WTC11 (cell line): Measurements from ENCODE around the gene CEBPE. TPM values are rescaled to one million over a fixed set of nuclear protein-coding genes. Genes with fewer than 3 reads are reported as not detected.

Experiments
- ATAC-seq: fragments of 200-7000 bp; cut with Tn5 transposase; 2 replicates; pipeline ENCODE4 v1.10.0; 2021; ENCODE audit warnings: mild to moderate bottlenecking, moderate library complexity
- CTCF ChIA-PET: fragments of 300-600 bp; sonication (Branson Sonifier 250); formaldehyde crosslinking; loops from one replicate; lab custom pipeline; 2021; ENCODE audit warnings: antibody characterized with exemption; lab: Charles Lee
- POLR2A ChIA-PET: fragments of 350-600 bp; sonication (Branson Sonifier 250); formaldehyde crosslinking; loops from one replicate; lab custom pipeline; 2021; ENCODE audit warnings: antibody characterized with exemption; lab: Charles Lee
- DNase-seq: peaks from one replicate; pipeline ENCODE4 v3.0.0; 2021; ENCODE audit warnings: low spot score
- H3K27ac Mint-ChIP-seq: 2 replicates; pipeline ENCODE4 v1.8.0; 2021; ENCODE audit warnings: mixed read lengths
- H3K27me3 Mint-ChIP-seq: 2 replicates; pipeline ENCODE4 v1.8.0; 2021; ENCODE audit warnings: low read depth, mild to moderate bottlenecking, moderate library complexity, mixed read lengths
- H3K36me3 Mint-ChIP-seq: 2 replicates; pipeline ENCODE4 v1.8.0; 2021; ENCODE audit warnings: mixed read lengths
- H3K4me1 Mint-ChIP-seq: 2 replicates; pipeline ENCODE4 v1.8.0; 2022; ENCODE audit warnings: mixed read lengths
- H3K4me3 Mint-ChIP-seq: 2 replicates; pipeline ENCODE4 v1.8.0; 2021; ENCODE audit warnings: mild to moderate bottlenecking, moderate library complexity, mixed read lengths
- H3K9me3 Mint-ChIP-seq: 2 replicates; pipeline ENCODE4 v1.8.0; 2021; ENCODE audit warnings: mixed read lengths
- CTCF ChIP-seq: fragments of 200-600 bp; IDR thresholded peaks from 2 replicates; pipeline ENCODE4 v1.8.0; 2022; ENCODE audit warnings: antibody characterized with exemption
- E2F4 ChIP-seq: sonication (generic); formaldehyde crosslinking; IDR thresholded peaks from 2 replicates; pipeline ENCODE4 v1.8.1; 2022; ENCODE audit warnings: low read depth, mild to moderate bottlenecking, moderate library complexity, missing genetic modification reagents, borderline replicate concordance
- E2F5 ChIP-seq: sonication (generic); formaldehyde crosslinking; IDR thresholded peaks from 2 replicates; pipeline ENCODE4 v1.8.1; 2022; ENCODE audit warnings: mild to moderate bottlenecking, moderate library complexity, missing genetic modification reagents
- ERG ChIP-seq: fragments of 250-450 bp; sonication (Bioruptor Pico); IDR thresholded peaks from 2 replicates; pipeline ENCODE4 v1.8.0; 2021; ENCODE audit warnings: mild to moderate bottlenecking
- ESRRA ChIP-seq: sonication (generic); formaldehyde crosslinking; IDR thresholded peaks from 2 replicates; pipeline ENCODE4 v1.8.1; 2022; ENCODE audit warnings: mild to moderate bottlenecking, missing genetic modification reagents, borderline replicate concordance
- FOXJ3 ChIP-seq: sonication (generic); formaldehyde crosslinking; IDR thresholded peaks from 2 replicates; pipeline ENCODE4 v1.9.0; 2021; ENCODE audit warnings: missing genetic modification reagents, mild to moderate bottlenecking, borderline replicate concordance
- FOXK1 ChIP-seq: sonication (generic); formaldehyde crosslinking; IDR thresholded peaks from 2 replicates; pipeline ENCODE4 v1.8.0; 2022; ENCODE audit warnings: mild to moderate bottlenecking, moderate library complexity, missing genetic modification reagents
- GRHL2 ChIP-seq: fragments of 250-450 bp; sonication (Bioruptor Pico); IDR thresholded peaks from 2 replicates; pipeline ENCODE4 v1.8.0; 2022; ENCODE audit warnings: mild to moderate bottlenecking, moderate library complexity; ENCODE audit not compliant: insufficient replicate concordance, severe bottlenecking
- IRF2 ChIP-seq: sonication (generic); formaldehyde crosslinking; IDR thresholded peaks from 2 replicates; pipeline ENCODE4 v1.8.0; 2022; ENCODE audit warnings: low read depth, missing genetic modification reagents, borderline replicate concordance
- MYBL2 ChIP-seq: sonication (generic); formaldehyde crosslinking; IDR thresholded peaks from 2 replicates; pipeline ENCODE4 v1.8.1; 2023; ENCODE audit warnings: mild to moderate bottlenecking, moderate library complexity, missing genetic modification reagents
- NFE2L1 ChIP-seq: sonication (generic); formaldehyde crosslinking; IDR thresholded peaks from 2 replicates; pipeline ENCODE4 v1.8.1; 2023; ENCODE audit warnings: missing genetic modification reagents
- NFYB ChIP-seq: sonication (generic); formaldehyde crosslinking; conservative IDR thresholded peaks from 2 replicates; pipeline ENCODE4 v1.8.0; 2022; ENCODE audit warnings: low read depth, missing genetic modification reagents
- NR3C1 ChIP-seq: sonication (generic); formaldehyde crosslinking; conservative IDR thresholded peaks from 2 replicates; pipeline ENCODE4 v1.8.1; 2023; ENCODE audit warnings: low read depth, mild to moderate bottlenecking, missing genetic modification reagents
- RORB ChIP-seq: fragments of 250-450 bp; sonication (Bioruptor Pico); IDR thresholded peaks from 2 replicates; pipeline ENCODE4 v1.9.0; 2021; ENCODE audit warnings: mild to moderate bottlenecking
- SMAD4 ChIP-seq: sonication (generic); formaldehyde crosslinking; IDR thresholded peaks from 2 replicates; pipeline ENCODE4 v1.8.0; 2022; ENCODE audit warnings: mild to moderate bottlenecking, missing genetic modification reagents
- SOX15 ChIP-seq: fragments of 250-450 bp; sonication (Bioruptor Pico); IDR thresholded peaks from 2 replicates; pipeline ENCODE4 v1.9.0; 2021; ENCODE audit warnings: mild to moderate bottlenecking
- TP53 ChIP-seq: sonication (generic); formaldehyde crosslinking; IDR thresholded peaks from 2 replicates; pipeline ENCODE4 v1.8.1; 2023; ENCODE audit warnings: mild to moderate bottlenecking, missing genetic modification reagents
- ZNF121 ChIP-seq: sonication (generic); formaldehyde crosslinking; IDR thresholded peaks from 2 replicates; pipeline ENCODE4 v1.8.0; 2023; ENCODE audit warnings: missing genetic modification reagents
- ZNF263 ChIP-seq: sonication (generic); formaldehyde crosslinking; IDR thresholded peaks from 2 replicates; pipeline ENCODE4 v1.8.1; 2022; ENCODE audit warnings: low read depth, mild to moderate bottlenecking, moderate library complexity, missing genetic modification reagents
- ZNF281 ChIP-seq: sonication (generic); formaldehyde crosslinking; IDR thresholded peaks from 2 replicates; pipeline ENCODE4 v1.8.0; 2023; ENCODE audit warnings: mild to moderate bottlenecking, missing genetic modification reagents
- ZNF512 ChIP-seq: sonication (generic); formaldehyde crosslinking; IDR thresholded peaks from 2 replicates; pipeline ENCODE4 v1.8.1; 2022; ENCODE audit warnings: missing genetic modification reagents, borderline replicate concordance
- ZSCAN18 ChIP-seq: fragments of 250-450 bp; sonication (Bioruptor Pico); IDR thresholded peaks from 2 replicates; pipeline ENCODE4 v2.1.2; 2022; ENCODE audit warnings: mild to moderate bottlenecking, moderate library complexity
- total RNA-seq: library from RNA; stranded (reverse); gene quantifications from 3 replicates; pipeline ENCODE4 v1.2.3, GENCODE V29; 2021

The CEBPE gene
- total RNA-seq, 1 experiment from 2014 or later: not detected

- no peak for TF ChIP-seq ZSCAN18
- TF ChIP-seq ZNF263 (CRISPR knock-in tag): peak; percentile 97
- no peak for TF ChIP-seq IRF2 (CRISPR knock-in tag)
- peak; percentile 48; the same call in 1 of the 2 replicates for TF ChIP-seq ZNF281 (CRISPR knock-in tag)
- no peak for TF ChIP-seq ESRRA (CRISPR knock-in tag)
- TF ChIP-seq FOXK1: peak; percentile 69; the same call in 1 of the 2 replicates
- no peak for TF ChIP-seq CTCF
- TF ChIP-seq FOXJ3 (CRISPR knock-in tag): no peak
- no peak for TF ChIP-seq GRHL2 (CRISPR knock-in tag)
- peak; percentile 84 for TF ChIP-seq NFE2L1 (CRISPR knock-in tag)
- TF ChIP-seq ZNF121: 0 out of 2 replicates have a peak, but pooled peaks have one; percentile 47
- TF ChIP-seq E2F5: no peak
- no peak for TF ChIP-seq NFYB (CRISPR knock-in tag)
These were observed 47.7 kb downstream of the CEBPE start (continued) for GRCh38 chr14:23071244-23071920.

- no peak for DNase-seq
- H3K9me3 Mint-ChIP-seq: no peaks in the 10 kb centered on the region
- ChIA-PET CTCF (interaction anchor here (0.7 to 4.6 kb wide), 12 partner anchors 13 to 224 kb away, joined by 3 to 49 read pairs (median 4); partner anchors contain the start of genes ACIN1, C14orf119 and CDH24), POLR2A (interaction anchor here (2.3 kb wide), 1 partner anchor 12 kb away, joined by 6 read pairs; no protein-coding TSS in a partner anchor)
- H3K27me3 Mint-ChIP-seq: no peaks in the 10 kb centered on the region
- peaks cover 38% of the 10 kb centered on the region for H3K4me1 Mint-ChIP-seq
- ATAC-seq: no peak
- H3K36me3 Mint-ChIP-seq: peaks cover 70% of the 10 kb centered on the region
- peak overlapping the region; percentile 95 for H3K4me3 Mint-ChIP-seq
- peak overlapping the region; percentile 96 for H3K27ac Mint-ChIP-seq
- TF ChIP-seq E2F4 (CRISPR knock-in tag) (no peak), MYBL2 (no peak), SMAD4 (CRISPR knock-in tag) (no peak), SOX15 (CRISPR knock-in tag) (no peak), TP53 (CRISPR knock-in tag) (no peak), NR3C1 (no peak), E2F5 (no peak), RORB (CRISPR knock-in tag) (no peak), ERG (CRISPR knock-in tag) (no peak), ZNF512 (CRISPR knock-in tag) (no peak)
These were observed 48.6 kb downstream of the CEBPE start for GRCh38 chr14:23070262-23071129.
